Tibial nerve (tissue), 4 donors: ENCODE data around the gene RPTOR.

Source experiments
- EP300 ChIP-seq, 2 donors: sonication (generic); formaldehyde crosslinking; IDR thresholded peaks; one replicate each; pipeline ENCODE4 v1.6.1; 2017; ENCODE audit warnings: antibody characterized with exemption in 2 of 2, mild to moderate bottlenecking in 1 of 2
- TF ChIP-seq, protein P1 (sequence below), 5 experiments: fragments of 200-600 bp in 3 of 5; fragments of 450-650 bp in 2 of 5; sonication (generic) in 3 of 5; IDR thresholded peaks; one replicate each; pipeline ENCODE4 v1.5.1; 2016 to 2019; ENCODE audit warnings: antibody characterized with exemption in 5 of 5, mild to moderate bottlenecking in 3 of 5, moderate library complexity in 2 of 5

DNA sequence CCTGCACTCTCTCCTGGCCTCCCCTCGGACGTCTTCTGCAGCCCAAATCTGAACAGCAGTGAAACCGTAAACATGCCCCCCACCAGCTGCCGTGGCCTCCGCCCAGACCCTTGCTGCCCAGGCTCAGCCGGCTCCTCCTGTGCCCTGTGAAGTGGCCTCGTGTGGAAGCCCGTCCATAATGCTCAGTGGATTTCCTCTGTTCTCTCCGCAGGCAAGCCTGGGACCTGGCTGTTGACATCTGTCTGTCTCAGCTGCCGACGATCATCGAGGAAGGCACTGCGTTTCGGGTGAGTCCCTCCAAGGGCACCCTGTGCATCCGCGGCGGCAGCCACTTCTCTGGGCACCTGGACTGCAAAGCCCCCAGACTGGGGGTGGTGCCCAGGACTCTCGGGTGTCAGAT, 293.1 kb downstream of the RPTOR start:
- TF ChIP-seq, protein P1, sequence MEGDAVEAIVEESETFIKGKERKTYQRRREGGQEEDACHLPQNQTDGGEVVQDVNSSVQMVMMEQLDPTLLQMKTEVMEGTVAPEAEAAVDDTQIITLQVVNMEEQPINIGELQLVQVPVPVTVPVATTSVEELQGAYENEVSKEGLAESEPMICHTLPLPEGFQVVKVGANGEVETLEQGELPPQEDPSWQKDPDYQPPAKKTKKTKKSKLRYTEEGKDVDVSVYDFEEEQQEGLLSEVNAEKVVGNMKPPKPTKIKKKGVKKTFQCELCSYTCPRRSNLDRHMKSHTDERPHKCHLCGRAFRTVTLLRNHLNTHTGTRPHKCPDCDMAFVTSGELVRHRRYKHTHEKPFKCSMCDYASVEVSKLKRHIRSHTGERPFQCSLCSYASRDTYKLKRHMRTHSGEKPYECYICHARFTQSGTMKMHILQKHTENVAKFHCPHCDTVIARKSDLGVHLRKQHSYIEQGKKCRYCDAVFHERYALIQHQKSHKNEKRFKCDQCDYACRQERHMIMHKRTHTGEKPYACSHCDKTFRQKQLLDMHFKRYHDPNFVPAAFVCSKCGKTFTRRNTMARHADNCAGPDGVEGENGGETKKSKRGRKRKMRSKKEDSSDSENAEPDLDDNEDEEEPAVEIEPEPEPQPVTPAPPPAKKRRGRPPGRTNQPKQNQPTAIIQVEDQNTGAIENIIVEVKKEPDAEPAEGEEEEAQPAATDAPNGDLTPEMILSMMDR (IDR thresholded peaks at IDR 0.05): no peak
- TF ChIP-seq EP300 (IDR thresholded peaks at IDR 0.05): no peak
